ENCODE results near the gene PCTP.

PCTP gene

GRCh38 chr17:55784666-55785065 lies 33.8 kb downstream of the PCTP start:
- TF ChIP-seq CTCF (IDR thresholded peaks at IDR 0.05; ENCODE audit: insufficient read depth, low read depth, low read length, missing control alignments), result no peak
- no peak for DNase-seq (ENCODE audit: low read depth)
- no peak overlapping the region for H3K4me3 ChIP-seq (ENCODE audit: low read depth, low read length)

GRCh38 chr17:55785181-55785580 lies 34.3 kb downstream of the PCTP start:
- H3K4me3 ChIP-seq (ENCODE audit: low read depth, low read length), result no peak overlapping the region
- no peak for DNase-seq (ENCODE audit: low read depth)
- no peak for TF ChIP-seq CTCF (IDR thresholded peaks at IDR 0.05; ENCODE audit: insufficient read depth, low read depth, low read length, missing control alignments)

- no peak overlapping the region for H3K4me3 ChIP-seq (ENCODE audit: low read depth, low read length)
- no peak for DNase-seq (ENCODE audit: low read depth)
- no peak for TF ChIP-seq CTCF (IDR thresholded peaks at IDR 0.05; ENCODE audit: insufficient read depth, low read depth, low read length, missing control alignments)
Observed at GRCh38 chr17:55793272-55793671, 42.4 kb downstream of the PCTP start.

- TF ChIP-seq CTCF (IDR thresholded peaks at IDR 0.05; ENCODE audit: insufficient read depth, low read depth, low read length, missing control alignments), result no peak
- DNase-seq (ENCODE audit: low read depth), result no peak
- no peak overlapping the region for H3K4me3 ChIP-seq (ENCODE audit: low read depth, low read length)
Observed at GRCh38 chr17:55794725-55795482, 44.1 kb downstream of the PCTP start.

GRCh38 chr17:55806745-55807495 lies 56.1 kb downstream of the PCTP start:
- no peak overlapping the region for H3K4me3 ChIP-seq (ENCODE audit: low read depth, low read length)
- no peak for TF ChIP-seq CTCF (IDR thresholded peaks at IDR 0.05; ENCODE audit: insufficient read depth, low read depth, low read length, missing control alignments)
- DNase-seq (ENCODE audit: low read depth), result no peak

GRCh38 chr17:55811536-55811935 lies 60.7 kb downstream of the PCTP start:
- no peak for TF ChIP-seq CTCF (IDR thresholded peaks at IDR 0.05; ENCODE audit: insufficient read depth, low read depth, low read length, missing control alignments)
- DNase-seq (ENCODE audit: low read depth), result no peak
- no peak overlapping the region for H3K4me3 ChIP-seq (ENCODE audit: low read depth, low read length)
